Medulla oblongata (tissue), 1 donor: ENCODE data around the gene PTPRO.

Experiments
- DNase-seq: peaks from one replicate; pipeline ENCODE4 v3.0.0-alpha.2; 2015; ENCODE audit errors: extremely low spot score

PTPRO gene

DNA sequence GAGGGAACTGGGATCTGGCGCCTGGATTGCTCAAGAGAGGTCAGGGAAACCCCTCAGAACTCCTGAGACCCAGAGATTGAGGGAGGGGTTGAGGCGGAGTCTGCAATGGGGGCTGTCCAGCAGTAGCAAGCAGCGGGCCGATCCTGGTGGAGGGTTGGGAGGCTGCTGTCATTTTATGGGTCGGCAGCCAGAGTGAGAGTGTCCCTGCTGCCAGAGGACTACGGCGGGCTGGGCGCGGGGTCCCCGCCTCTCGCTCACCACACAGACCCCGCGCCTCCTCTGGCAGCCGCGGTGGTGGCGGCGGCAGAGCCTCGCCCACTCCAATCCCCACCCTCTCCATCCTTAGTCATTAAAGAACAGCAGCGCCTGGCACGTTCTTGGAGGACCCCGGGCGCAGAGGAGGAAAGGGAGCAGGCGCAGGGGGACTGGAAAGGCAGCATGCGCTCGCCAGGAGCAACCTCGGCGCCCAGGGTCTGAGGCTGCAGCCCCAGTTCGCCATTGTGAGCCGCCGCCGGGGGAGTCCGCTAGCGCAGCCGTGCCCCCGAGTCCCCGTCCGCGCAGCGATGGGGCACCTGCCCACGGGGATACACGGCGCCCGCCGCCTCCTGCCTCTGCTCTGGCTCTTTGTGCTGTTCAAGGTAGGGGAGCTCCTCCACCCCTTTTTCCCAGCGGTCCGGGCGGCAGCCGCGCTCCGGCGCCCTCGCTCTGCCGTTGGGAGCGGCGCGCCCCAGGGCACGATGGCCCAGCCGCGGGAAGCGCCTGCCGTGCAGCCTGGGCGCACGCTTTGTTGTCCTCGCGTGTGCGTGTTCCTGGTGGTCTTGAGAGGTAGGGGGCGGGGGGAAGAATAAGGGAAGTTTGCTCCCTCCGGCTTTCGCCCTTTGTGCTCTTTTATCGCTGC lies at the start of gene PTPRO:
TSS of gene PTPRO (plus strand) at position 345 of the 898 bp plus-strand sequence.
- no peak for DNase-seq

DNA sequence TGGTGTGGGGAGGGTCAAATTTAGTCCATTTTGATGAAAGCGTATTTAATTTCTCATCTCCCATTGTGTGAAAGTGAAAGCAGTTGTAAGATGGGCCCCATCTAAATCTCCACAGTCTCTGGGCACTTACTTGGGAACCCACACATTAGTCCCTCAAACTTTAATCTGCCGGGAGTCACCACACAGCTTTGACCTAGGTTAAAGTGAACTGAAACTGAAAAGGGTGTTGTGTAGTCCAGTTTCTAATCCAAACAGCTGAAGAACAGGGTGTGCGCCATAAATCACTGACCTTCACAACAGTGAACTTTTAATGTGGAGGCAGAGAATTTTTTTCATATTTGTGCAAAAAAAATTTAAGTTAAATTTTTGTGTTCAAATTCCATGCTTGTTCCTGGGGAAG lies 48.4 kb upstream of the PTPRO start:
- no peak for DNase-seq

DNA sequence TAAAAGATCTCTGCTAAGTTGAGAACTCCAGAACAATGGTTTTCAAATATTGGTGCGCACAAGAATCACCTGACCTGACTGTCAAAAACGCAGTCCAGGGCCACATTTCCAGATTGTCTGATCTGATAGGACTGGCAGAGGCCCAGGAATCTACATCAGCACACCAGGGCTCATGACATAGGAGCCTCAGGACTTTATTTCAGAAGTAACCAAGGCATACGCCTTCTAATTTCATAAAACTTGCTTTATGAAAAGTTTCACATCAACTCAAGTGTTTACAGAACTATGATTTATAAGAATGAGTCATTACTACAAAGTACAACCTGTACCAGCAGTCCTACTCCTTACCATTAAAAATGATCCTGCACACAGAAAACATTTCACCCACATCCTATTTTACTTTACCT lies 47.7 kb upstream of the PTPRO start:
- no peak for DNase-seq

DNA sequence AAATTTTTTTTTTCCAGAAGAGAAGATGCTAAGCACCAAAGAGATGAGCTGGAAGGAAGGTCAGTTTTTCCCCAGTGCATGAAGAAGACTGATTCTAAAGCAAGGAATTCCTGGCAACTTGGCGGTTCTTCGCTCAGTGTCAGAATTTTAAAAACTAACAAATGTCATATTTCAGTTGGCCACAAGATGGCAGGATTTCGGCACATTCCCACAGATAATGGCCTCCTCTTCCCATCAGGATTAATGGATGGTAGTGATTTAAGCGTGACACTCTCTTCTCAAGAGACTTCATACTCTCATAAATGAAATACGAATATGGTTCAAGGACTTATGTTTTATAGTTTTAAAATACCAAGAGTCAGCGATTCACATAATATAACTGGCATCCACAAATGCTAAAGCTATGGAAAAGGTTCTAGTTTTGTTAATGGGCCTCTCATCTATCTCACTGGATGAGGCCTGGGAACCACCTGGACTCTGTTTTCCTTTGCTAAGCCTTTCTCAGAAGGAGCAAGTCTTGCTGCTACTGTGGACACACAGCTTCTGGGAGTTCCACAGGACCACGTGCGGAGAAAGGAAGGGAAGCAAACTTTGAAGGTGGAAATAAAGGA lies 46.1 kb upstream of the PTPRO start:
- peak; percentile 72 for DNase-seq

DNA sequence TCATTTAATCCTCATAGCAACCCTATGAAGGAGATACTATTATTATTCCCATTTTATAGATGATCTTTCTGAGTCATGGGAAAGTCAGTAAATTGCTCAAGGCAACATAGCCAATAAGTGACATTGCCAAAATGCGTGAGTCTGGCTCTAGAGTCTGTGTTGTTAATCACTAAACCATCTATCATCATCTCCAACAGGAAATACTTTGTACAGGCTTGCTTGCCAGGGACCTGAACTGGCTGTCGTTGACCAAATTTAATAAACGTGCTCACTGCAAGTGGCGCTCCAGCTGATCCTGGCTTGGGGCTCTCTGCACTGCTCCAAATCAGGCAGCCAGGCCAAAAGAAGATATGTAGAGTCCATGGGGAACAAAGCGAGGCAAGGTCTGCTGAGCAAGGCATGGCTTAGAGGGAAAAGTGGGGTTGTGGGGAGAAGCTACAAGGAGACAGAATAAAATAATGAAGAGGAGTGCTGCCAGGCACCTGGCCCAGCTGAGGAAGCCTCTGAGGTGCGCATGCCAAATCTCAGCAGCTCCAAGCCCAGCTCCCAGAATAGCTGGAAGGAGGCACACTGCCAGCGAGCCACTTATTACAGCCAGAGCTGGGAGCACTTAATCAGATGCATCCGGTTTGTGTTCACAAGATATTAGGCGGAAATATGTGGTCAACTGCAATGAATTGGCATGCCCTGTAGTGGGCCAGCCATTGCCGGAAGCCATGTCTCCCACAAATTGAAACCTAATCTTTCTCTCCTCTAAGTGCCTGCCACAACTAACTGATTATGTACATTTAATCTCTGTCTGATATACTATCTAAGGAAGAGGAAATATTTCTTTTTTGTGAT lies 43.3 kb upstream of the PTPRO start:
- DNase-seq = no peak

DNA sequence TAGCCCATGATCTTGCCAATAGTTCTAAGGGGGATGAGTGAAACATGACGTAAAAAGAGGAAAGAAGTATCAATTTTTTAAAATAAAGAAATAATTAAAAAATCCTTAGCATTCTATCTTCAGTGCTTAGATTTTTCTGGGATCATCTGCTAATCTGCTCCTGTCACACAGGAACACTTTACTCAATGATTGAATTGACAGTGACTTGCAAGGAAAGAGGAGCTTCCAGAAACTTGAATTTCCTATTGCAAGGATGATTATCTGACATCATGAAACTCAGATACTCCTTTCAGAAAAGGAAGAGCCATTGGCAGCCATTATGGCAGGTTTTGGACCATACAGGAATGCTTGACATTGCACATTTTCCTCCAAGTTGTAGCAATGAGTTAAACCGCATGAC lies 41.4 kb upstream of the PTPRO start:
- DNase-seq = no peak

DNA sequence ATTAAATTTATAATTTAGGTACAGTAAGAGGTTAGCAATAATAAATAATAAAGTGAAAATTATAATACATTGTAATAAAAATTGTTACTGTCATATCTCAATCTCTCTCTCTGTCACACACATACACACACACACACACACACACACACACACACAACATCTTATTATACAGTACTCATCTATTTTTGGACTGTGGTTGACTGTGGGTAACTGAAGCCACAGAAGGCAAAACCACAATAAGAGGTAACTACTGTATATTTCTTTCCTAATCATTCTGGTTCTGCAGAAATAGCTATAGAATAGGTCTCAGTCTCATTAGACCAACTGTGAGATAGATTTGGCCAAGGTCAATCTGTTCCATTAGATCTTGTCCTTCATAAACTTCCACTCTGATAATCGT lies 33.1 kb upstream of the PTPRO start:
- no peak for DNase-seq

DNA sequence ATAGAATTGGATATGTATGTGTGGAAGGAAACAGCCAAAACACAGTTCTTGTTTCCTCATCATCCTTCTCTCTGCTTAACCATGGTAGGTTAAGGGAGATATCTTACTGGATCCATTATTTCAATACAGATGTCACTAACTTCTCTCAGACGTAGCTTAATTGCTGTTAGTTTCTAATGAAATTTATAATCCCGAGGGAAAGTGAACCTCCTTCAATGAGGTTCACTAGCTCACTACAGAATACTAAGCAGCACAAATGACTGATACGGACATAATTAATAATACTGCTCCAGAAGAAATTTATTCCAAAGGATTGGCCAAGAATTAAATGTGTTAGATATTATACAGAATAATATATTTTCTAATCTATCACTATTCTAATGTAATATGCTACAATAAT lies 28.6 kb upstream of the PTPRO start:
- DNase-seq = no peak

DNA sequence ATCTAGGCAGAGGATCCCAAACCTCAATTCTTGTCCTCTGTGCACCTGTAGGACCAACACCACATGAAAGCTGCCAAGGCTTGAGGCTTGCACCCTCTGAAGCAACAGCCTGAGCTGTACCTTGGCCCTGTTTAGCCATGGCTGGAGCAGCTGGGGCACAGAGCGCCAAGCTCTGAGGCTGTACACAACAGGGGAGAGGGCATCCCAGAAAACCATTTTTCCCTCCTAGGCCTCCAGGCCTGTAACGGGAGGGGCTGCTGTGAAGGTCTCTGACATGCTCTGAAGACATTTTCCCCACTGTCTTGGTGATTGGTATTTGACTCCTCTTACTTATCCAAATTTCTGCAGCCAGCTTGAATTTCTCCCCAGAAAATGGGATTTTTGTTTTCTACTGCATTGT lies 22.4 kb upstream of the PTPRO start:
- DNase-seq = no peak

DNA sequence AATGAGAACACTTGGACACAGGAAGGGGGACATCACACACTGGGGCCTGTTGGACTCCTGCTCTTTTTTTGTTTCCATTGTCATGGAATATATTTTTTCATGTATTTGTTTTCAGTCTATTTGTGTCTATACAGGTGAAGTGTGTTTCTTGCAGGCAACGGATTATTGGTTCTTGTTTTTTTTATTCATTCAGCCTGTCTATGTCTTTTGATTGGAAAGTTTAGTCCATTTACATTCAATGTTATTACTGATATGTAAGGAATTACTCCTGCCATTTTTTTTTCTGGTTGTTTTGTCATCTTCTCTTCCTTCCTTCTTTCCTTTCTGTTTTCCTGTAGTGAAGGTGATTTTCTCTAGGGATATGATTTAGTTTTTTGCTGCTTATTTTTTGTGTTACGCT lies 18.0 kb upstream of the PTPRO start:
- no peak for DNase-seq

DNA sequence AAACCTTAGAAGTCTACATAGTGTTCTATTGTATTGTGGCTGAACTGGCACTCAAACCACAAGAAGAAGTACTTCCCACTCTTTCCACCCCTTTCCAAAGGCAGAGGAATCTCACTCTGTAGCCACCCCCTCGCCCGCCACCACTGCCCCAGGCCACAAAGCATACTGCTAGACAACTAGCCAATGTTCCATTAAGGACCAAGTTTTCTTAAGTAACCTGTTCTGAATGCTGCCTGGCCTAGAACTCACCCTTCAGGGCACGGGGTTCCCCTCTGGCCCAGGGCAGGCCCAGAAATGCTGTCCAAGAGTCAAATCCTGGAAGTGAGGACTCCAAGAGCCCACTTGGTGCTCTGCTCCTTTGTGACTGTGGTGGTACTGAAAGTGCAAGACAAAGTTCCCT lies 15.7 kb upstream of the PTPRO start:
- DNase-seq = no peak

DNA sequence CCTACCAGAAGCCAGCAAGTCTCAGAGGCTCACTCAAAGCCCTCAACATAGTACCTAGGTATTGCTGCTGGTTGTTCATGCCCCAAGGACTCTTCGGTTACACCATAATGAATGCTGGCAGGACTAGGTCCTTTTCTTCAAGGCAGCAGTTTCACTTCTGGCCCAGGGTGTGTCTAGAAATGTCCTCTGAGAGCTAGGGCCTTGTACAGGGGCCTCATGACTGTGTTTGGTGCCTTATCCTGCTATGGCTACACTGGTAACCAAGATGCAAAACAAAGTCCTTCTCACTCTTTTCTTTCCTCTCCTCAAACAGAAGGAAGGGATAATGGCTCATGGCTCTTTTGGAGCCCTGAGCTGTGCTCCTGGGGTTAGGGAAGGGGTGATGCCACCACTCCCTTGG lies 15.2 kb upstream of the PTPRO start:
- no peak for DNase-seq

DNA sequence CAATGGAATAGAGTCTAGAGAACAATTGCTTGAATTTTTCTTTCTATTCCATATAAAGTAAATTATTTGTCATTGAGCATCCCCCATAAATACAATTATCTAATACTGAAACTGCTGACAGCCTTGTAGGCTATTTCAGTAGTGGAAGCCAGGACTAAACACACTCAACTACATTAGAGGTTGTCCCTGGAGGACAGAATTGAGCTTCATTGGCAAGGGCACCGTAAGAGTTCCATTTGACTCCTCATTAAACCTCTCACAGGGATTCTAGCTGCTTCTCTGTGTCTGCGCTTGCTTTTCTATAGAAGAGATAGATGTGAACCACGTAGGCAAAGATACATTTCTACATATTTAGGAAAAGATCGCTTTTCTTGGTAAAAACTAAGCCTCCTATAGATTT lies 3.5 kb upstream of the PTPRO start:
- DNase-seq = no peak

DNA sequence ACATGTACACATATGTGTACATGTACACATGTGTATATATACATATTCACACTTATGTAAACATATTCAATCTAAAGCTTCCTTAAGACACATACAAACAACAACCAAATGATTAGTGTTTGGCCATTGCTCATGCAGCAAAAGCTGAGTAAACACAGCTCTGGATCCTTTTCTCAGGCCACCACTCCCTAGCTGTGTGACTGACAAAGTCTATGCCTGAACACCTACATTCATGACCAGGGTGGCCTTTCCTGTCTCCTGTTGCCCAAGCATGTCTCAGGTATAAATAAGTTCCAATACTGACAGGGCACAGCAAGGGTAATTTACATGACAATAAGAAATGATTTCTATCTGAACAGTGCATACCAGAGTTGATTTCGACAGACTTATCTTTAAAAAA lies 1.4 kb upstream of the PTPRO start:
- no peak for DNase-seq

DNA sequence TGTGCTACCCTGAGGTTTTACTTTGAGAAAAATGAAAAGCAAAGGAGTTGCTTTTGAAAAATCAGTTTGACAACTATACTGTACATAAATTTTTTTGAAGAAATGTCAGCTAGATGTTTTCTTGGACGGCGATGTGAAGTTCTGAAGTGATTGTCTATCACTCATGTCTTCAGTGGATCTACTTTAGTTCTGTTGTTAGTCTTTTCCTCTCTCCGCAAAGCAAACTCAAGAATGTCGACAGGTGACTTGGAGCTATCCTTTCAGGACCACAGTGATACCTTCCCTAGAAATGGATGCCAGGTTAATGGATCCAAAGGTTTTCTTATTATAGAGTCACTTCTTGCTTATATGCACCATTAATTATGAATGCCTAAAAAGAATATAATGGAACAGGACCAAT lies 1.2 kb downstream of the PTPRO start:
- no peak for DNase-seq

DNA sequence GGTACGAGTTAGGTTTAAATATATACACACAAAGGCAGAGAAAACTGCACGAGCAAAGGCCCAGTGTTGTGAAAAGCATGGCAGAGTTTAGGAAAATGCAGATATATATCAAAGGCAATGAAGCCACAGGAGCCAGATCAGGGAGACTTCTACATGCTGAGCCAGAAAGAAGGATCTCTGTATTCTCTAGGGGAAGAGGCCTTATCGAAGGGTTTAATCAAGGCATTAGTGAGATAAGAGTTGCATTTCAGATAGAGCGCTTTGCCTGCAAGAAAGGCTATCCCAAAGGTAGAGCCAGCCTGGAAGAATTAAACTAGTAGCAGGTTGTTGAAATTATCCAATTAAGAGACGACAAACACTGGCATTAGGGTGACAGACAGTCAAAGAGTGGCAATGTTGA lies 7.6 kb downstream of the PTPRO start:
- DNase-seq = no peak

DNA sequence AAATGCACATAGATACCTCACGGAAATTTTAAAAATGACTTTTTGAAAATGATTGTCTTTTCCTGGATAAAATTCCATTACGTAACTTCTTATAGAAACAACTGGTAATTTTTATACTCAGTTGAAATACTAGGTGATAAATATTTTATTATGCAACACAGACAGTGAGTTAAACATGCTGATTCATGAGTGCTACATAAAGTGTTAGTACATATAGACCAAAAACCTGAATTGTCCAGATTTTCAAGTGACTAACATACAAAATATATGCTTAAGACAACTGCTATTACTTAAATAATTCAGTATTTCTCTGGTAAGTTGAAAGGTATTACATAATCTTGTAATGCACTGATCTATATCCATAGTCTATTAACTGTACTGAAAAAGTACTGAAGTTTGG lies 11.9 kb downstream of the PTPRO start:
- no peak for DNase-seq

DNA sequence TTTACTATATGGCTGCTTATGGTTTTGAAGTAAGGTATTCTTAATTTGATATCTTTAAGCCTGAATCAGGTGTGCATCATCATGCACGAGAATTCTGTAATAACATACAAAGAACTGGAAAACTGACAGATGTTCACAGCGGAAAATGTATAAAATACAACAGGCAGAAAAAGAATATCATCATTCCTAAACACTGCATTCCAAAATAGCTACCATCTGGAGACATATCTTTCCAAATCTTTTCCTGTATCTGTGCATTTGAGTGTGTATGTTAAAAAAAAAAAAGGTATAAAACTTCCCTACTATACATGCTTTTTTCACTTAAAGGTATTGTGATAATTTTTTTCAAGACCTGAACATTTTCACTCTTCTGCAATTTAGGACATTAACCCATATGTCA lies 13.7 kb downstream of the PTPRO start:
- DNase-seq = no peak

DNA sequence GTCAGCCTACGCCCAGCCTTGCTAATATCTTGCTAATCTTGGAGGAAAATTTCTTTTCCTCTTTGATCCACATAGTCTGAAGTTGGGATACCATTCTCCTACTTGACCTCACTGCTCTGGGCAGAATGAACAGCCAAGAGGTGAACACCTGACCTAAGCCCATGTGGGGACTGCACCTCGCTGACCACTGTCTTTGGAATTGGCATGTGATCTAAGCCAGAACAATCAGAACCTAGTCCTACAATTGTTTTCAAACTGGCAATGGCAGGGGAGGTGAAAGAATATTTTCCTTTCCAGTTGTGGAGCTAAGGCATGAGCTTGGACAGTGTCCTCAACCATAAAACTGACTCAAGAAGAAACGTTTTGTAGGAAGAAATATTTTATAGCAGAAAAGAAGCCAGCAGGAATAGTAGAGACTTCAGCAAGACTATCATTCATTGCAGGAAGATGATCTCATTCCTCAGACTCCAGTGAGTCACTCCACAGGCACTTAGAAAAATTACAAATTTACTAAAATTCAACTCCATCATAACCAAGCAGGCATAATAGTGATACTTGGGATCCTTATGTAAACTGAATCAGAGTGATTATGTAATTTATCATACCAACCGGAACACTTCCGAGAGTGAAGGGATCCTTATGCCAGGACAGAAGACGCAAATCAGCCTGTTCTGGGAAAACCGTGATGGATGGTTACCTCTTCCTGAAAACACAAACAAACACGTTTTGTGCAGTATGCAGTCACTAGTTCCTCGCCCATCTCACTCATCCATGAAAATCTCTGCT lies 14.7 kb downstream of the PTPRO start:
- DNase-seq = no peak

DNA sequence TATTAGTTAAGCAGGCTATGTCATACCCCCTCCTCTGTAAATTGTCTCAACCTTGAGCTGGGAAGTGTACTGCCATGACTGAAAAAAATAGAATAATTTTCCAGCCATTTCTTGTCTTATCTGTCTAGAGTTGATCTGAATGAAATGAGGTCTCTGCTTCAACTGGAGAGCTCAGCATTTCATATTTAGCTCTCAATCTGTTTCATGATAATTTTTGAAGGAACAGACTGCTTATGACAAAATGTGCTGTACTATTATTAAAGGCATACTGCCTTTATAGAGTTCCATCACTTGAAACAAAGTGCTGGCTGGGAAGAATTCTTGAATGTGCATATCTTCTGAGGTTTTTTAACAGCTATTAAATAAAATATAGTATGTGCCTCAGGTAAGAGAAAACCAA lies 19.1 kb downstream of the PTPRO start:
- DNase-seq = no peak

DNA sequence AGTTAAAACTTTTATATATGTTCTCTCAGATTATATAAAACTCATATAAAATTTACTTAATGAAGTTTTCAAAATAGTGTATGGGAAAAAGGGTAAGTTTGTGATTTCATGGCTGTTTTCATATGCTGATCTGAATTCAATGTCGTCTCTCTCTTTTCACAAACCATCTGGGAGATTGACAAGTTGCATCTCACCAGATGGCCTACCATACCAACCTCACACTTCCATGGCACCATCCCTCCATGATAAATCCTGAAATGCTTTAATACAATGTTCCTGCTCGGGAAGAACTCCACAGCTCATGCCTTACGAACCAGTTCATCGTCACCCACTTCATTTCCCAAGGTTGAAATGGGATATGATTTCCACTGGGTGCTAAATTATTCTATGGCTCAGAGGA lies 22.3 kb downstream of the PTPRO start:
- no peak for DNase-seq

DNA sequence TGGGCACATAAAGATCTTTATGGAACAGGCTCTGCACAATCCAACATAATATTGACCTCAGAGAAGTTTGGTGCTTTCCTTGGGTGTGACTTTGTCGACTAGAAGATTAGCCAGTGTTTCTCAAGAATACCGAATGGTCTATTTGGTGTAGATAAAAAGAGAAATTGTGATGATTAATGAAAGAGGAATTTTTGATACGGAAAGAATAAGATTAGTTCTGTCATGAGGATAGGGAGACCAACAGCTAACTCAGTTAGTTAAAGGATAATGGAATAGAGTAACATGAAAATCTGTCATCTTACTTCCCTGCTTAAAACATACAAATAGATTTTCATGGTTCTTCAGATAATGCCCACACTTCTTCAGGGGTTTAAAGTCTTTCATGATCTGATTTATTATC lies 24.2 kb downstream of the PTPRO start:
- DNase-seq = no peak
